Lung (tissue), 12 donors: ENCODE measurements around the gene NEB. TPM values are rescaled to one million over a fixed set of nuclear protein-coding genes. Genes with fewer than 3 reads are reported as not detected.
"Not testable (repeated sequence)": the region's sequence is repeated elsewhere in the genome, so short reads cannot be mapped to it uniquely, and the experiment has no call there.

ENCODE experiments used
- ATAC-seq: fragments of 200-7000 bp; cut with Tn5 transposase; one replicate; pipeline ENCODE4 v1.9.1; 2020; ENCODE audit warnings: moderate number of reproducible peaks; ENCODE audit not compliant: insufficient read depth, low FRiP score
- DNase-seq, 3 donors: peaks; one replicate each; pipeline ENCODE4 v3.0.0-alpha.2; 2013 to 2017
- H3K27ac ChIP-seq, 2 donors: one replicate each; pipeline ENCODE4 v1.5.1; 2013; ENCODE audit warnings: mild to moderate bottlenecking in 2 of 2, moderate library complexity in 2 of 2, control low read depth in 1 of 2, inconsistent platforms in 1 of 2, low read depth in 1 of 2, low read length in 1 of 2
- H3K27me3 ChIP-seq, 3 donors: one replicate each; pipeline ENCODE4 v1.5.1; 2013; ENCODE audit warnings: low read length in 2 of 3; ENCODE audit not compliant: control insufficient read depth in 3 of 3, insufficient read depth in 3 of 3
- H3K36me3 ChIP-seq, 4 donors: one replicate each; pipeline ENCODE4 v1.5.1; 2013; ENCODE audit warnings: low read length in 4 of 4, mild to moderate bottlenecking in 1 of 4, moderate library complexity in 1 of 4; ENCODE audit not compliant: control insufficient read depth in 4 of 4, insufficient read depth in 4 of 4
- H3K4me1 ChIP-seq, 5 donors: one replicate each; pipeline ENCODE4 v1.5.1; 2013; ENCODE audit warnings: low read length in 5 of 5, mild to moderate bottlenecking in 2 of 5, moderate library complexity in 1 of 5; ENCODE audit not compliant: control insufficient read depth in 5 of 5, insufficient read depth in 5 of 5
- H3K4me3 ChIP-seq: one replicate; pipeline ENCODE4 v1.5.1; 2013; ENCODE audit warnings: mild to moderate bottlenecking, control low read depth, moderate library complexity
- H3K9ac ChIP-seq, 2 donors: one replicate each; pipeline ENCODE4 v1.5.1; 2013; ENCODE audit warnings: low read length in 2 of 2, control low read depth in 1 of 2; ENCODE audit not compliant: insufficient read depth in 1 of 2
- H3K9me3 ChIP-seq, 4 donors: one replicate each; pipeline ENCODE4 v1.5.1; 2013; ENCODE audit warnings: low read length in 3 of 4, mild to moderate bottlenecking in 1 of 4, moderate library complexity in 1 of 4; ENCODE audit not compliant: control insufficient read depth in 4 of 4, insufficient read depth in 3 of 4
- WGBS, 2 donors: extraction: QIAGEN DNeasy Blood & Tissue Kit; methylation state at CpG; one replicate each; pipeline ENCODE4 v1.1.7; 2013; 5-methylcytosine and 5-hydroxymethylcytosine counted together
- polyA plus RNA-seq, 2 donors: library from polyadenylated mRNA; stranded (reverse); fragments of 200-250 nt; gene quantifications; one replicate each; pipeline ENCODE4 v1.2.1, GENCODE V29; 2013
- total RNA-seq, 2 donors: library from RNA; depleted of rRNA in 1 of 2; stranded (reverse); fragments of >200 nt in 1 of 2; gene quantifications; one replicate each; pipeline ENCODE4 v1.2.1, GENCODE V29; 2014 to 2021
- TF ChIP-seq, protein P1 (sequence below): IDR thresholded peaks from 2 replicates; pipeline ENCODE4 v1.5.1; 2012; ENCODE audit warnings: mild to moderate bottlenecking; ENCODE audit errors: control extremely low read depth, extremely low read depth
- donor health status: control.
- donor health status: control.
- donor health status: Bipolar disorder and iron deficiency.
- donor health status: healthy.
- donor health status: DM: yes; HTN: yes; CAD: no.

Gene NEB
- total and polyA plus RNA-seq, 4 donors, result 0.52 to 2.1 (median 1.0) TPM

DNA sequence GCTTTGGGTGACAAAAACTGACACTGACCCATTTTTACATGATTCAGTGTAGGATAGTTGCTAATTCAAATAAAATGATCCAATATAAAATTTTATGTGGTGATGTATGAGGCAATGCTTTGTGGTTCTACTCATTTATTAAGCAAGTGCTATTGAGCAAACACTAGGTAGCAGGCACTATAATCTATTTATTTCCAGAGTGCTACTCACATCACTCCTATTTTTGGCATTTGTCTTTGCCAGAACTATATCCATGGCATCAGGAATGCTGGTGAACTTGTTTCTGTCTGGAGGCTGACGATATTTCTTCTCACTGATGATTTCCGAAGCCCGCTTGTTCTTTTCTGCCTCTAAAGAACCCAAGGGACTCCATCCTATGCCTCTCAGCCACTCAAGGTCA lies 84.3 kb downstream of the NEB start:
- TF ChIP-seq, protein P1, sequence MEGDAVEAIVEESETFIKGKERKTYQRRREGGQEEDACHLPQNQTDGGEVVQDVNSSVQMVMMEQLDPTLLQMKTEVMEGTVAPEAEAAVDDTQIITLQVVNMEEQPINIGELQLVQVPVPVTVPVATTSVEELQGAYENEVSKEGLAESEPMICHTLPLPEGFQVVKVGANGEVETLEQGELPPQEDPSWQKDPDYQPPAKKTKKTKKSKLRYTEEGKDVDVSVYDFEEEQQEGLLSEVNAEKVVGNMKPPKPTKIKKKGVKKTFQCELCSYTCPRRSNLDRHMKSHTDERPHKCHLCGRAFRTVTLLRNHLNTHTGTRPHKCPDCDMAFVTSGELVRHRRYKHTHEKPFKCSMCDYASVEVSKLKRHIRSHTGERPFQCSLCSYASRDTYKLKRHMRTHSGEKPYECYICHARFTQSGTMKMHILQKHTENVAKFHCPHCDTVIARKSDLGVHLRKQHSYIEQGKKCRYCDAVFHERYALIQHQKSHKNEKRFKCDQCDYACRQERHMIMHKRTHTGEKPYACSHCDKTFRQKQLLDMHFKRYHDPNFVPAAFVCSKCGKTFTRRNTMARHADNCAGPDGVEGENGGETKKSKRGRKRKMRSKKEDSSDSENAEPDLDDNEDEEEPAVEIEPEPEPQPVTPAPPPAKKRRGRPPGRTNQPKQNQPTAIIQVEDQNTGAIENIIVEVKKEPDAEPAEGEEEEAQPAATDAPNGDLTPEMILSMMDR, result no peak
- H3K27ac ChIP-seq, result no peak overlapping the region
- no peaks in the 10 kb centered on the region for H3K27me3 ChIP-seq
- ATAC-seq (no peak), DNase-seq (no peak)
- no peaks in the 10 kb centered on the region for H3K36me3 ChIP-seq
- H3K4me1 ChIP-seq, result no peaks in the 10 kb centered on the region
- H3K9me3 ChIP-seq, result peaks cover 0 to 5% (median 0%) of the 10 kb centered on the region in 4 donors
- 90 to 92% methylated on average over 3 of the region's 3 CpGs for WGBS, 2 donors
- H3K4me3 ChIP-seq, result no peak overlapping the region
- H3K9ac ChIP-seq, result no peak overlapping the region

DNA sequence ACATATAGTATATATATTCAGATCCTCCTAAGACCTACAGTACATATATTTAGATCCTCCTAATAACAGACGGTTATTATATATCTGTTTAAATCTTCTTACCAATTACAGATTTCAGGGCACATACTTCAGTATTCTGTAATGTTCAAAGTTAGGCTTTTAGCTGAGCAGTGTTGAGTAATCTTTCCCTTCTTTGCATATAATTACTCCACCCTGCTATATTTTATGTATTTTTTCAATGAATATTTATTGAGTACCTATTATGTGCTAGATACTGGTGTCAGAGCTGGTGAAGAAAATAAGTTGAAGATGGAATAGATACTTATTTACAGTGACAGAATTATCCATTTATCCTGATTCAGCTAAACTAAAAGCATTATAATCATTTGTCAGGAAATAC lies 84.9 kb downstream of the NEB start:
- TF ChIP-seq, protein P1, result no peak
- WGBS, 2 donors, result 79 to 90% methylated on average over 1 of the region's 1 CpG

DNA sequence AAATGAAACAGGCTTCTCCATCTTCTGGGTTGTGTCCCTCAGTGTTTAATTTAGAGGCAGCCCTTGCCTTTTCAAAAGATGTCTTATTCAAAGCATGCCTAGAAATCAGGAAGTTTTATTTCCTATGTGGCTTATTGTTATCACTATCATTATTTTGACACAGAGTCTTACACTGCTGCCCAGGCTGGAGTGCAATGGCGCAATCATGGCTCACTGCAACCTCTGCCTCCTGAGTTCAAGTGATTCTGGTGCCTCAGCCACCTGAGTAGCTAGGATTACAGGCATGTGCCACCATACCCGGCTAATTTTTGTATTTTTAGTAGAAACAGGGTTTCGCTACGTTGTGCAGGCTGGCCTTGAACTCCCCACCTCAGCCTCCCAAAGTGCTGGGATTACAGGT lies 87.8 kb downstream of the NEB start:
- not testable (repeated sequence) for DNase-seq, H3K27me3 ChIP-seq, H3K9ac ChIP-seq, ATAC-seq, H3K36me3 ChIP-seq, H3K27ac ChIP-seq, H3K4me3 ChIP-seq, H3K4me1 ChIP-seq, H3K9me3 ChIP-seq
- WGBS, 2 donors, result 84 to 91% methylated on average over 4 of the region's 4 CpGs

More for the DNA sequence above, 84.9 kb downstream of the NEB start:
- peaks cover 0 to 5% (median 0%) of the 10 kb centered on the region in 4 donors for H3K9me3 ChIP-seq
- H3K27ac ChIP-seq, result no peak overlapping the region
- H3K27me3 ChIP-seq, result no peaks in the 10 kb centered on the region
- no peak for DNase-seq
- no peak overlapping the region for H3K9ac ChIP-seq
- no peak for ATAC-seq
- H3K36me3 ChIP-seq, result no peaks in the 10 kb centered on the region
- H3K4me1 ChIP-seq, result no peaks in the 10 kb centered on the region
- no peak overlapping the region for H3K4me3 ChIP-seq

- Histone ChIP-seq H3K4me3 (no peak overlapping the region), H3K9ac (no peak overlapping the region), H3K9me3 (peaks cover 0 to 5% (median 1%) of the 10 kb centered on the region in 4 donors), H3K4me1 (no peaks in the 10 kb centered on the region), H3K36me3 (no peaks in the 10 kb centered on the region), H3K27ac (no peak overlapping the region), H3K27me3 (no peaks in the 10 kb centered on the region)
- no peak for ATAC-seq
- TF ChIP-seq, protein P1, result no peak
- 98 to 99% methylated on average over 2 of the region's 2 CpGs for WGBS, 2 donors
- DNase-seq, result no peak
Measured at GRCh38 chr2:151644580-151644979, 89.7 kb downstream of the NEB start.

DNA sequence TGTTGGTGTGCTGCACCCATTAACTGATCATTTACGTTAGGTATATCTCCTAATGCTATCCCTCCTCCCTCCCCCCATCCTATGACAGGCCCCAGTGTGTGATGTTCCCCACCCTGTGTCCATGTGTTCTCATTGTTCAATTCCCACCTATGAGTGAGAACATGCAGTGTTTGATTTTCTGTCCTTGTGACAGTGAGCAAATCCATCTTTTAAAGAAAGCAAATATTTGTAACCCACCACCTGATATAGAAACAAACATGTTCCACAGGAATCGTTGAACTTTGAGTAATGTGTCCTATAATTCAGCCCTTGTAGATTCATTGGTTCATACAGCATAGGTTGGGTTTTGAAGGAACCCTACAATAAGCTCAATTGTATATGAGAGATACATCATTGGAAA lies 92.4 kb downstream of the NEB start:
- not testable (repeated sequence) for H3K27me3 ChIP-seq, H3K36me3 ChIP-seq, H3K4me3 ChIP-seq, ATAC-seq, H3K9ac ChIP-seq, H3K27ac ChIP-seq, DNase-seq, H3K4me1 ChIP-seq, H3K9me3 ChIP-seq
- WGBS, 2 donors, result 85 to 94% methylated on average over 2 of the region's 2 CpGs
